SK-N-SH treated with all-trans-retinoic acid at 6 μM for 48 hours (cell line): ENCODE results near the gene USP40.

ENCODE experiments used
- ARNTL ChIP-seq: fragments of 450-650 bp; formaldehyde crosslinking; IDR thresholded peaks from 2 replicates; pipeline ENCODE4 v1.5.0; 2020; ENCODE audit warnings: low read depth, mild to moderate bottlenecking, moderate library complexity, borderline replicate concordance
- CSDC2 ChIP-seq: fragments of 250-450 bp; sonication (Bioruptor Pico); IDR thresholded peaks from 2 replicates; pipeline ENCODE4 v1.5.0; 2020; ENCODE audit warnings: mild to moderate bottlenecking, moderate library complexity
- PATZ1 ChIP-seq: fragments of 250-450 bp; sonication (Bioruptor Pico); IDR thresholded peaks from 2 replicates; pipeline ENCODE4 v1.8.0; 2020; ENCODE audit warnings: mild to moderate bottlenecking, moderate library complexity, borderline replicate concordance
- ZFP30 ChIP-seq: fragments of 450-650 bp; formaldehyde crosslinking; IDR thresholded peaks from 2 replicates; pipeline ENCODE4 v1.5.0; 2022; ENCODE audit warnings: mild to moderate bottlenecking, moderate library complexity
- ZNF8 ChIP-seq: fragments of 450-650 bp; formaldehyde crosslinking; IDR thresholded peaks from 2 replicates; pipeline ENCODE4 v1.5.0; 2020; ENCODE audit warnings: mild to moderate bottlenecking, moderate library complexity
- TF ChIP-seq, protein P1 (sequence below): fragments of 250-450 bp; sonication (Bioruptor Pico); IDR thresholded peaks from 2 replicates; pipeline ENCODE4 v1.5.1; 2020; ENCODE audit warnings: low read depth, mild to moderate bottlenecking, moderate library complexity

- TF ChIP-seq CSDC2 (CRISPR knock-in tag) (no peak), ZNF8 (CRISPR knock-in tag) (no peak), ZFP30 (CRISPR knock-in tag) (no peak), PATZ1 (no peak), ARNTL (CRISPR knock-in tag) (no peak)
- TF ChIP-seq, protein P1, sequence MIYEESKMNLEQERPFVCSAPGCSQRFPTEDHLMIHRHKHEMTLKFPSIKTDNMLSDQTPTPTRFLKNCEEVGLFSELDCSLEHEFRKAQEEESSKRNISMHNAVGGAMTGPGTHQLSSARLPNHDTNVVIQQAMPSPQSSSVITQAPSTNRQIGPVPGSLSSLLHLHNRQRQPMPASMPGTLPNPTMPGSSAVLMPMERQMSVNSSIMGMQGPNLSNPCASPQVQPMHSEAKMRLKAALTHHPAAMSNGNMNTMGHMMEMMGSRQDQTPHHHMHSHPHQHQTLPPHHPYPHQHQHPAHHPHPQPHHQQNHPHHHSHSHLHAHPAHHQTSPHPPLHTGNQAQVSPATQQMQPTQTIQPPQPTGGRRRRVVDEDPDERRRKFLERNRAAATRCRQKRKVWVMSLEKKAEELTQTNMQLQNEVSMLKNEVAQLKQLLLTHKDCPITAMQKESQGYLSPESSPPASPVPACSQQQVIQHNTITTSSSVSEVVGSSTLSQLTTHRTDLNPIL (CRISPR knock-in tag): no peak
Observed at GRCh38 chr2:233531955-233532354, 34.6 kb downstream of the USP40 start.
